ENCODE measurements around the gene XBP1. TPM values are rescaled to one million over a fixed set of nuclear protein-coding genes. Genes with fewer than 3 reads are reported as not detected.

XBP1 gene
- total RNA-seq, 3 donors from 2014 or later = 116 to 238 (median 132) TPM

DNA sequence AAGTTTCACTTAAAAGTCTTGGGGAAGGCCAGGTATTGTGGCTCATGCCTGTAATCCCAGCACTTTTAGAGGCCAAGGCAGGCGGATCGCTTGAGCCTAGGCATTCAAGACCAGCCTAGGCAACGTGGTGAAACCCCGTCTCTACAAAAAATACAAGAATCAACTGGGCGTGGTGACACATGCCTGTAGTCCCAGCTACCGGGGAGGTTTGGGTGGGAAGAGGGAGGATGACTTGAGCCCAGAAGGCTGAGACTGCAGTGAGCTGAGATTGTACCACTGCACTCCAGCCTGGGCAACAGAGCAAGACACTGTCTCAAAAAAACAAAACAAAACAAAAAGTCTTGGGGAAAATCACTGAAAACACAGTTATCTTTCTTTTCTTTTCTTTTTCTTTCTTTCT lies 15.4 kb upstream of the XBP1 start:
- Histone ChIP-seq H3K9me3 (no peaks in the 10 kb centered on the region), H3K36me3 (ENCODE audit: low read depth) (no peaks in the 10 kb centered on the region), H3K4me3 (no peak overlapping the region), H3K4me1 (ENCODE audit: low read depth) (peaks cover 43% of the 10 kb centered on the region)
- no peak for DNase-seq
- intact Hi-C loops (cut with DNase I, micrococcal nuclease) = no loop called here
- ATAC-seq = no peak
- TF ChIP-seq CTCF (IDR thresholded peaks at IDR 0.05) = no peak

DNA sequence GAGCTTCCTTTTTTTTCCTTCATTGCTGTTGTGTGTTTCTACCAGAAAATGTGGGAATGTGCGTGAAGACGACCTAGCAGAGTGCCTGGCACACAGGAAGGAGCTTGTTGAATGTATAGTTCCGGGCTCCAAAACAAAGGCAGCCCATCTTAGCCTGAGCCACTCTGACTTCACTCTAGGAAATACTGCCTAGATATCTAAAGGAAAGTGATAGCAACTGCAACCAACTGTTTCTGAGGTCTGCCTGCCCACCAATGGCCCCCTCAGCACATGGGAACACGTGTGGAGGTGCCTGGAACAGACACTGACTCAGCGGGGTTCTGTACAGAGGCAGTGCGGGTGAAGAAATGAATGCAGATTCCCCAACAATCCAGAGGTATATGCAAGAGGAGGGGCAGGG lies 14.7 kb upstream of the XBP1 start:
- Histone ChIP-seq H3K36me3 (ENCODE audit: low read depth) (no peaks in the 10 kb centered on the region), H3K4me3 (no peak overlapping the region), H3K4me1 (ENCODE audit: low read depth) (peaks cover 41% of the 10 kb centered on the region), H3K9me3 (no peaks in the 10 kb centered on the region)
- ATAC-seq (no peak), DNase-seq (no peak)
- no peak for TF ChIP-seq CTCF (IDR thresholded peaks at IDR 0.05)
- intact Hi-C loops (cut with DNase I, micrococcal nuclease) = no loop called here

- Histone ChIP-seq H3K4me3 (no peak overlapping the region), H3K4me1 (ENCODE audit: low read depth) (peaks cover 33% of the 10 kb centered on the region), H3K36me3 (ENCODE audit: low read depth) (no peaks in the 10 kb centered on the region), H3K9me3 (no peaks in the 10 kb centered on the region)
- TF ChIP-seq CTCF (IDR thresholded peaks at IDR 0.05) = no peak
- DNase-seq = peak in 1 of 3 donors; percentile 58
- intact Hi-C loops (cut with DNase I, micrococcal nuclease) = no loop called here
- ATAC-seq = peak; percentile 82
Observed at GRCh38 chr22:28813772-28814518, 13.6 kb upstream of the XBP1 start.

- ATAC-seq = no peak
Observed at GRCh38 chr22:28812516-28812915, 12.1 kb upstream of the XBP1 start.

DNA sequence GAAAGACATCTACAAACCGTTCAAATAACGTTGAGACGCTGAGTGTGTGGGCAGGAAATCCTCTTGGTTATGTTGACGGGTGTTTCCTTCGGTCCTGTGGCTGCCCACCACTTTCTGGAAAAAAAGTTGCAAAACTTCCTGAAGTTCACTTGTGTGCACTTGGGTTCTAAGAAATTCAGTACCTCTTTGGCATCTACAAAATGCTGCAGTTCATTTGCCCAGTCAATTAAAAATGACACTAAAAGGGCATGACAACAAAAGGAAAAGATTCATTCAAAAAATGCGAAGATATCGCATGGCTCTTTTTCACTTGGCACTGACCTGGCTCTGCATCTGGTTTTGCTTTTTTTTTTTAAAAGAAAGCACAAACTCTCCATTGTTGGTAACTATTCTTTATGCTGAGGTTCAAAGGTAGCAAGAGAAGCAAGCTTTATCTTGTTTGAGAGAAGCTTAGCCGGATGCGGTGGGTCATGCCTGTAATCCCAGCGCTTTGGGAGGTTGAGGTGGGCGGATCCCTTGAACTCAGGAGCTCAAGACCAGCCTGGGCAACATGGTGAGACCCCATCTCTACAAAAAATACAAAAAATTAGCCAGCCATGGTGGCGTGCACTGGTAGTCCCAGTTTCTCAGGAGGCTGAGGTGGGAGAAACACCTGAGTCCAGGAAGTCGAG lies 10.6 kb upstream of the XBP1 start:
- intact Hi-C loops (cut with DNase I, micrococcal nuclease) = no loop called here
- no peaks in the 10 kb centered on the region for H3K36me3 ChIP-seq (ENCODE audit: low read depth)
- peaks cover 12% of the 10 kb centered on the region for H3K4me1 ChIP-seq (ENCODE audit: low read depth)
- no peak overlapping the region for H3K4me3 ChIP-seq
- H3K9me3 ChIP-seq = no peaks in the 10 kb centered on the region
- DNase-seq = peak in 2 of 3 donors; percentile 21 to 42
- TF ChIP-seq CTCF (IDR thresholded peaks at IDR 0.05) = no peak
- ATAC-seq = no peak

More at GRCh38 chr22:28812516-28812915, 12.1 kb upstream of the XBP1 start:
- intact Hi-C loops (cut with DNase I, micrococcal nuclease) = no loop called here
- no peaks in the 10 kb centered on the region for H3K9me3 ChIP-seq
- DNase-seq = no peak
- TF ChIP-seq CTCF (IDR thresholded peaks at IDR 0.05) = no peak
- no peak overlapping the region for H3K4me3 ChIP-seq
- no peaks in the 10 kb centered on the region for H3K36me3 ChIP-seq (ENCODE audit: low read depth)
- peaks cover 21% of the 10 kb centered on the region for H3K4me1 ChIP-seq (ENCODE audit: low read depth)

All from mucosa of descending colon (tissue), 3 donors.